ENCODE results near the gene PCP4L1.

DNA sequence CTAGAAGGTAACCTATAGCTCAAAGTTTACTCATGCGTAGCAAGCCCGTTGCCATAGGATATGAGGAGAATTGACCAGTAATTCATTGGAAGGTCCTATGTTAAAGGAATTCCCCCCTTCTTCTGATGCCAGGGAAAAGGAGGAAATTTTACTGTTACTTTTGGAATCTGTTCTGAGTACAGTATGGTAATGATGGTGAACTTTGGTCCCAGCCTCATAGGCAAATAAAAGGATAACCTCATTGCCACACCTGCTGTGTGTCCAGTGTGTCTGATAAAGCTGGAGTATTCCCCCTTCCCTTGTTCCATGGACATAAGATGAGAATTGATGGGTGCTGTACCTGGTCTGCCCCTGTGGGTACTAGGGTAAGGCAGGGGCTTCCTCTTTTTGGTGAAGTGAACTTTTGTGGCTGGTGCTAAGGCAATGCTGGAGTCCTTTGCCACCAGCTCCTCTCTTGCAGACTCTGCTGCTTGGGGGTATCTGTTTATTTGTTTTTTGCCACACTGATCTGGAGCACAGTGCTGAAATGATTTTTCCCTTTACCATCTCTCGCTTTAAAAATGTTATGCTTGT is 29.0 kb downstream of the PCP4L1 start:
- no peak for TF ChIP-seq CTCF (IDR thresholded peaks at IDR 0.05; ENCODE audit: insufficient read depth, low read length)
- TF ChIP-seq REST (IDR thresholded peaks at IDR 0.05; ENCODE audit: insufficient replicate concordance, low read depth), result no peak
- no peak for TF ChIP-seq POLR2AphosphoS5 (IDR thresholded peaks at IDR 0.05; ENCODE audit: low read depth)
- no peak for TF ChIP-seq GABPA (IDR thresholded peaks at IDR 0.05; ENCODE audit: low read depth)
- peak; percentile 92 for TF ChIP-seq SPI1 (IDR thresholded peaks at IDR 0.05; ENCODE audit: borderline replicate concordance, low read depth)

Measured in HL-60 (cell line).